Colonic mucosa (tissue), 4 donors: ENCODE measurements around the gene IHH. TPM values are rescaled to one million over a fixed set of nuclear protein-coding genes. Genes with fewer than 3 reads are reported as not detected.

Source experiments
- DNase-seq: peaks from one replicate; pipeline ENCODE4 v3.0.0-alpha.2; 2020
- H3K27ac ChIP-seq: fragments of 200-600 bp; one replicate; pipeline ENCODE4 v1.8.0; 2021
- H3K27me3 ChIP-seq: fragments of 200-600 bp; one replicate; pipeline ENCODE4 v1.8.0; 2021
- H3K36me3 ChIP-seq: fragments of 200-600 bp; one replicate; pipeline ENCODE4 v1.8.0; 2021
- H3K4me1 ChIP-seq: fragments of 200-600 bp; one replicate; pipeline ENCODE4 v1.8.0; 2021; ENCODE audit warnings: mild to moderate bottlenecking
- H3K4me3 ChIP-seq: fragments of 200-600 bp; one replicate; pipeline ENCODE4 v1.8.0; 2021
- H3K9ac ChIP-seq, 2 donors: one replicate each; pipeline ENCODE4 v1.7.0; 2013; ENCODE audit warnings: control low read depth in 2 of 2, low read depth in 2 of 2, low read length in 2 of 2
- H3K9me3 ChIP-seq: fragments of 200-600 bp; one replicate; pipeline ENCODE4 v1.8.0; 2021
- CTCF ChIP-seq: fragments of 200-600 bp; IDR thresholded peaks from one replicate; pipeline ENCODE4 v1.8.0; 2022; ENCODE audit warnings: antibody characterized with exemption, mild to moderate bottlenecking
- intact Hi-C: fragments of 100-400 bp; cut with DNase I; formaldehyde crosslinking; loops from one replicate; pipeline ENCODE4 v1.14.1; 2022
- total RNA-seq, 2 donors: library from RNA; stranded (reverse); fragmentation: NEBNext Ultra II Directional in 1 of 2; extraction: Animal tissue kit (Norgen Biotek cat#: 25700) in 1 of 2; gene quantifications; one replicate each; pipeline ENCODE4 v1.2.1, GENCODE V29; 2021
- donor health status: healthy.
- donor health status: DM: no; HTN: no; CAD: no.
- donor health status: DM: no; HTN: no; CAD: no.

The IHH gene
- total RNA-seq, 2 donors from 2014 or later, result 82.2 to 103 TPM

DNA sequence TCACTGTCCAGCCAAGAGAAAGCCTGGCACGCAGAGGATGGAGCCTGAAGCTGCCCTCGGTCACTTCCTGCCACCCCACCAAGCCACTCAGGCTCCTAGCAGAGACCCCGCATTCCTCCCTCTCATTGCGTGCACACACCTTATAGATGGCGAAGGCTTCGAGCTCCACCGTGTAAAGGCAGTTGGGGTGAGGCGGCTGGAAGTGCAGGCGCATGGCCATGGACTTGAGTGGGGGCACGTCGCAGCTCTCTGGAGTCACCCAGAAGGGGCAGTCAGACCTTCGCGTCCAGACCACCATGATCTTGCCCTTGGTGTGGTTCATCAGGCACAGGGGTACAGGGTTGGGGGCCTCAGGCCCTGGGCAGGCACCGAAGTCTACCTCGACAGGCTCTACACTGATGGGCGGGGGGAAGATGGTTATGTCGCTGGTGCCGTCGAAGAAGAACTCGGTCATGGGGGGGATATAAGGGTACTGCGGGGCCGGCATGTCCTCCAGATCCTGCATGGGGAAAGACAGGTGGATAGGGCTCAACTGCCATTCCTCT, 33.1 kb downstream of the IHH start:
- no peaks in the 10 kb centered on the region for H3K36me3 ChIP-seq
- no peak for DNase-seq
- H3K9ac ChIP-seq, result no peak overlapping the region
- H3K27me3 ChIP-seq, result no peaks in the 10 kb centered on the region
- no peak for TF ChIP-seq CTCF
- no peak overlapping the region for H3K4me3 ChIP-seq
- H3K9me3 ChIP-seq, result no peaks in the 10 kb centered on the region
- intact Hi-C loops, result loop anchor here (5.0 kb wide), 1 partner anchor 130 kb away; no protein-coding TSS in a partner anchor
- no peak overlapping the region for H3K27ac ChIP-seq
- H3K4me1 ChIP-seq, result no peaks in the 10 kb centered on the region

DNA sequence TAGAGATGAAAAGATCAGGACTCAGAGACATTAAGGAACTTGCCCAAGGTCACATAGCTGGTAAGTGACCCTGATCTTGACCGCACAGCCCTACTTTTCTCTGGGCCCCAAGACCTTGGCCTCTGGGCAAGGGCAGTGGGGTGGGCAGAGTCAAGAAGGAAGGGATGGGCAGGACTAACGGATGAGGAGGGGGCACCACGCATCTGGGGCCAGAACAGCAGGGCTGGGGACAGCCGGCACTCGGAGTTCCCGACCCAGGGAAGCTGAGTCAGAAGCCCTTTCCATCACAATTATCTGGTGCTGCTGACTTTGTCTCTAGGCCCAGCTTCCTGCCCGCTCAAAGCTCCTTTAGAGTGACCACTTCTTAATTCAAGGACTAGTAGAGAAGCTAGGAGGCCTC, 33.8 kb downstream of the IHH start:
- Histone ChIP-seq H3K36me3 (no peaks in the 10 kb centered on the region), H3K9me3 (no peaks in the 10 kb centered on the region), H3K4me1 (no peaks in the 10 kb centered on the region), H3K4me3 (no peak overlapping the region), H3K9ac (no peak overlapping the region), H3K27me3 (no peaks in the 10 kb centered on the region), H3K27ac (no peak overlapping the region)
- no peak for DNase-seq
- TF ChIP-seq CTCF, result no peak
- intact Hi-C loops, result loop anchor here (5.0 kb wide), 1 partner anchor 130 kb away; no protein-coding TSS in a partner anchor

GRCh38 chr2:219025637-219026585, 34.8 kb downstream of the IHH start:
- Histone ChIP-seq H3K27ac (no peak overlapping the region), H3K27me3 (no peaks in the 10 kb centered on the region), H3K4me3 (no peak overlapping the region), H3K4me1 (no peaks in the 10 kb centered on the region), H3K36me3 (no peaks in the 10 kb centered on the region), H3K9ac (no peak overlapping the region), H3K9me3 (no peaks in the 10 kb centered on the region)
- no peak for DNase-seq
- intact Hi-C loops, result loop anchor here (5.0 kb wide), 1 partner anchor 131 kb away; no protein-coding TSS in a partner anchor
- no peak for TF ChIP-seq CTCF

DNA sequence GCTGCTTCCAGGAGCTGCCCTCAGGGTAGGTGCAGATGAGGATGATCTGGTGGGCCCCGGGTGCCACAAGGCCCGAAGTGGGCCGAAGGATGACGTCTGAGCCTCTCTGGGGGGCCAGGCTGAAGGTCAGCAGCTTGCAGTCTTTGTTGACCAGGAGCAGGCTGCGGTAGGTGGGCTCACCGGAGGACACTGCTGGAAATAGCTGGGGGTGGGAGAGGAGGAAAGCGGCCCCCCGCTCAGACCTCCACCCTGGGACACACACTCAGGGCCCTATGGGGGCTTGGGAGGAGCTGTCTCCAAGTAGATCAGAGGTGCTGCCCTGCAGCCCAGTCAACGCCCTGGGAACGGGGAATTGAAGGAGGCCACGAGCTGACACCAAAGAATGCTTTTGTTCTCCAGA, 36.7 kb downstream of the IHH start:
- Histone ChIP-seq H3K9me3 (no peaks in the 10 kb centered on the region), H3K36me3 (no peaks in the 10 kb centered on the region), H3K4me3 (no peak overlapping the region), H3K27ac (no peak overlapping the region), H3K27me3 (no peaks in the 10 kb centered on the region), H3K4me1 (no peaks in the 10 kb centered on the region), H3K9ac (no peak overlapping the region)
- intact Hi-C loops, result no loop called here
- TF ChIP-seq CTCF, result no peak
- DNase-seq, result no peak

GRCh38 chr2:219023045-219023605, 37.6 kb downstream of the IHH start:
- H3K9ac ChIP-seq, result no peak overlapping the region
- H3K4me3 ChIP-seq, result no peak overlapping the region
- intact Hi-C loops, result no loop called here
- no peak for TF ChIP-seq CTCF
- H3K27me3 ChIP-seq, result no peaks in the 10 kb centered on the region
- no peak for DNase-seq
- no peak overlapping the region for H3K27ac ChIP-seq
- no peaks in the 10 kb centered on the region for H3K9me3 ChIP-seq
- H3K36me3 ChIP-seq, result no peaks in the 10 kb centered on the region
- no peaks in the 10 kb centered on the region for H3K4me1 ChIP-seq
